ENCODE data around the gene PRKAR2A. TPM values are rescaled to one million over a fixed set of nuclear protein-coding genes. Genes with fewer than 3 reads are reported as not detected.
"Not testable (repeated sequence)": the region's sequence is repeated elsewhere in the genome, so short reads cannot be mapped to it uniquely, and the experiment has no call there.

PRKAR2A gene
- total RNA-seq, 1 donor from 2014 or later, result 58.3 TPM

GRCh38 chr3:48739617-48739954 is 108.1 kb downstream of the PRKAR2A start:
- intact Hi-C loops (cut with micrococcal nuclease), result no loop called here
- DNase-seq (no peak), ATAC-seq (no peak)

GRCh38 chr3:48738926-48739616 is 108.6 kb downstream of the PRKAR2A start:
- peak; percentile 44 for ATAC-seq
- peak; percentile 77 for DNase-seq
- intact Hi-C loops (cut with micrococcal nuclease), result no loop called here

GRCh38 chr3:48738144-48738536 is 109.5 kb downstream of the PRKAR2A start:
- intact Hi-C loops (cut with micrococcal nuclease), result no loop called here
- DNase-seq (no peak), ATAC-seq (peak; percentile 62)

- intact Hi-C loops (cut with micrococcal nuclease), result not testable (repeated sequence)
Observed at GRCh38 chr3:48735075-48735767, 112.5 kb downstream of the PRKAR2A start.

GRCh38 chr3:48734541-48734940 is 113.1 kb downstream of the PRKAR2A start:
- DNase-seq; ATAC-seq; intact Hi-C loops (cut with micrococcal nuclease): not testable (repeated sequence)

More at GRCh38 chr3:48735075-48735767, 112.5 kb downstream of the PRKAR2A start:
- DNase-seq, ATAC-seq: not testable (repeated sequence)

- intact Hi-C loops (cut with micrococcal nuclease); ATAC-seq; DNase-seq: not testable (repeated sequence)
Observed at GRCh38 chr3:48733752-48734518, 113.7 kb downstream of the PRKAR2A start.

- DNase-seq (no peak), ATAC-seq (no peak)
- intact Hi-C loops (cut with micrococcal nuclease), result no loop called here
Observed at GRCh38 chr3:48727511-48727910, 120.2 kb downstream of the PRKAR2A start.

GRCh38 chr3:48725185-48725855 is 122.4 kb downstream of the PRKAR2A start:
- DNase-seq; intact Hi-C loops (cut with micrococcal nuclease); ATAC-seq: not testable (repeated sequence)

- ATAC-seq (no peak), DNase-seq (no peak)
- intact Hi-C loops (cut with micrococcal nuclease), result no loop called here
Observed at GRCh38 chr3:48723725-48724124, 123.9 kb downstream of the PRKAR2A start.

GRCh38 chr3:48723293-48723692 is 124.4 kb downstream of the PRKAR2A start:
- DNase-seq; intact Hi-C loops (cut with micrococcal nuclease); ATAC-seq: not testable (repeated sequence)

GRCh38 chr3:48716982-48717746 is 130.5 kb downstream of the PRKAR2A start, which contains the start of gene IP6K2:
TSS of gene IP6K2 (minus strand) at chr3:48717221. CDS start at chr3:48695291, 21,930 bp downstream.
- ATAC-seq, result peak; percentile 99
- intact Hi-C loops (cut with micrococcal nuclease), result no loop called here
- peak; percentile 99 for DNase-seq

GRCh38 chr3:48716508-48716981 is 131.1 kb downstream of the PRKAR2A start:
- DNase-seq, result no peak
- ATAC-seq, result no peak
- intact Hi-C loops (cut with micrococcal nuclease), result no loop called here

- intact Hi-C loops (cut with micrococcal nuclease), result no loop called here
- DNase-seq (no peak), ATAC-seq (peak; percentile 27)
Observed at GRCh38 chr3:48715174-48715800, 132.4 kb downstream of the PRKAR2A start.

- DNase-seq, result no peak
- intact Hi-C loops (cut with micrococcal nuclease), result no loop called here
- no peak for ATAC-seq
Observed at GRCh38 chr3:48711727-48712126, 135.9 kb downstream of the PRKAR2A start.

GRCh38 chr3:48709051-48709461 is 138.6 kb downstream of the PRKAR2A start:
- ATAC-seq, result peak; percentile 29
- intact Hi-C loops (cut with micrococcal nuclease), result no loop called here
- no peak for DNase-seq

GRCh38 chr3:48708481-48708889 is 139.2 kb downstream of the PRKAR2A start:
- peak; percentile 16 for ATAC-seq
- intact Hi-C loops (cut with micrococcal nuclease), result no loop called here
- no peak for DNase-seq

- intact Hi-C loops (cut with micrococcal nuclease), result no loop called here
- DNase-seq, result no peak
- ATAC-seq, result no peak
Observed at GRCh38 chr3:48707157-48707556, 140.5 kb downstream of the PRKAR2A start.

GRCh38 chr3:48702320-48702920 is 145.3 kb downstream of the PRKAR2A start:
- DNase-seq (no peak), ATAC-seq (no peak)
- intact Hi-C loops (cut with micrococcal nuclease), result no loop called here
